ENCODE data around the gene MYO9A.
"Not testable (repeated sequence)": the region's sequence is repeated elsewhere in the genome, so short reads cannot be mapped to it uniquely, and the experiment has no call there.

MYO9A gene

GRCh38 chr15:72092691-72093090, 25.3 kb downstream of the MYO9A start:
- DNase-seq (ENCODE audit: low spot score), result no peak

DNA sequence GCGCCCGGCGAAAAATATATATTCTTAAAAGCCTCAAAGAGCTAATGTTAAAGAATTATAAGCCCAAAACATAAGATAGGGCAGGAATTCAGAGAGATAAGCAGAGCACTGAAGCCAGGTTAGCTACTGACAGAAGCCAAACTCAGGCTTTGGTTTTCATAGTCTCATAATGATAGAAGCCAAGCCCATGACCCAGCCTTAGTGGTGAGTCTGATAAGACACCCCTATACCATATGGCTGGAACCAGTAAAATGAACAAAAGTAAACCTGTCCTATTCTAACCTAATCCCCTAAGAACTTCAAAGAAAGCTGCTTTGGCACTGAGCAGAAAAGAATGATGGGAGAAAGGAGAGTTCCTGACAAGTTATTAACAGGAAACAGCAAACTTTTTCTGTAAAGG, 25.9 kb downstream of the MYO9A start:
- DNase-seq (ENCODE audit: low spot score), result no peak

- DNase-seq (ENCODE audit: low spot score), result no peak
Observed at GRCh38 chr15:72086920-72087648, 30.9 kb downstream of the MYO9A start.

DNA sequence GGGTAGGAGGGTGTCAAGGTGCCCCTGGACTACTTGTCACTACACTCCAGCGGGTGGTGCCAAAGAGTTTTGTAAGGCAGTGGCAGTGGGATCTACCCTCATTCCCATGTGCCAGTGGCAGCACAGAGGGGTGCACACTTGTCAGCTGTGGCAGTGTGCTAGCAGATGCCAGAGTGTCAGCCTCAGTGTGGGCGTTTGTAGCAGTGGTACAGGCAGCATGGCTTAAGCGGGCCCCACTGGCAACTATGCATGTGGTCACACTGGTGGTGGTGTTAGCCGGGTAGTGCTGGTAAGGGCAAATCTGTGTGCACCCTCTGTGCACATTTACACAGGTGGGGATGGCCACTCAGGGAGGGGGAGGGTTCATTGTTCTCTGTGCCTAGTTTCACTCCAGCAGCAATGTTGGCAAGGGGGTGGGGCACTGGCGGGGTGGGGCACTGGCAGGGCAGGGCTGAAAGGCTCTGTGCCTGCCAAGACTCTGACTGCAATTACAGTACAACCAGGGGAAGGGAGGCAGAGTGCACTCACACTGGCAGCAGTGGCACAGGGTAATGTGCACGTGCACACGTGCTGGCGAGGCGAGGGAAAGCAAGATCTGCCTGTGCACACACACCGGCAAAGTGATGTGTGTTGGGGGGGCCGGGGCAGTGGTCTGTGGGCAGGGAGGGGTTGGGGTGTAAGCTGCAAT, 31.8 kb downstream of the MYO9A start:
- no peak for DNase-seq (ENCODE audit: low spot score)

DNA sequence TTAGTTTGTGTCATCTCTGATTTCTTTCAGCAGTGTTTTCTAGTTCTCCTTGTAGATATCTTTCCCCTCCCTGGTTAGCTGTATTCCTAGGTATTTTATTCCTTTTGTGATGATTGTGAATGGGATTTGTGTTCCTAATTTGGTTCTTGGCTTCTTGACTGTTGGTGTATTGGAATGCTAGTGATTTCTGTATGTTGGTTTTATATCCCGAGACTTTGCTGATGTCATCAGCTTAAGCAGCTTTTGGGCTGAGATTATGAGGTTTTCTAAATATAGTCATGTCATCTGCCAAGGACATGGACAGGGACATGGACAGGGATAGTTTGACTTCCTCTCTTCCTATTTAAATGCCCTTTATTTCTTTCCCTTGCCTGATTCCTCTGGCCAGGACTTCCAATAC, 35.8 kb downstream of the MYO9A start:
- no peak for DNase-seq (ENCODE audit: low spot score)

GRCh38 chr15:72078887-72079286, 39.1 kb downstream of the MYO9A start:
- DNase-seq (ENCODE audit: low spot score), result no peak

DNA sequence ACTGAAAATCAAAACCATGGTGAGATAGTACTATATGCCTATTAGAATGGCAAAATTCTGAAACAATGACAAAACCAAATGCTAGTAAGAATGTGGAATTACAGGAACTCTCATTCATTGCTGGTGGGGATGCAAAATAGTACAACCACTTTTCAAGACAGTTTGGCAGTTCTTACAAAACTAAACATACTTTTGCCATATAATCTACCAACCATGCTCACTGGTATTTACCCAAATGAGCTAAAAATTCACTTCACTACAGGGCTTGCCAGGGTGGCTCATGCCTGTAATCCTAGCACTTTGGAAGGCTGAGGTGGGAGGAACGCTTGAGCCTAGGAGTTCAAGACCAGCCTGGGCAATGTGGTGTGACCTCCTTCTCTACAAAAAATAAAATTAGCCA, 40.0 kb downstream of the MYO9A start:
- no peak for DNase-seq (ENCODE audit: low spot score)

GRCh38 chr15:72074335-72075060, 43.5 kb downstream of the MYO9A start:
- DNase-seq (ENCODE audit: low spot score), result no peak

DNA sequence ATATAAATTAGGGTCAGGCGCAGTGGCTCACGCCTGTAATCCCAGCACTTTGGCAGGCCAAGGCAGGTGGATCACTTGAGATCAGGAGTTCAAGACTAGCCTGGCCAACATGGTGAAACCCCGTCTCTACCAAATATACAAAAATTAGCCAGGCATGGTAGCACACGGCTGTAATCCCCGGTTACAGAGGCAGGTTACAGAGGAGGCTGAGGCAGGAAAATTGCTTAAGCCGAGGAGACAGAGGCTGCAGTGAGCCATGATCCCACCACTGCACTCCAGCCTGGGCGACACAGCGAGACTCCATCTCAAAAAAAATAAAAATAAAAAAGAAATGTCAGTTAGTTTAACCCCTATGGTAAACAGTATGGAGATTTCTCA, 46.5 kb downstream of the MYO9A start:
- not testable (repeated sequence) for DNase-seq (ENCODE audit: low spot score)

GRCh38 chr15:72070817-72071447, 47.0 kb downstream of the MYO9A start:
- no peak for DNase-seq (ENCODE audit: low spot score)

- no peak for DNase-seq (ENCODE audit: low spot score)
Observed at GRCh38 chr15:72068856-72069255, 49.1 kb downstream of the MYO9A start.

- no peak for DNase-seq (ENCODE audit: low spot score)
Observed at GRCh38 chr15:72065801-72066200, 52.1 kb downstream of the MYO9A start.

DNA sequence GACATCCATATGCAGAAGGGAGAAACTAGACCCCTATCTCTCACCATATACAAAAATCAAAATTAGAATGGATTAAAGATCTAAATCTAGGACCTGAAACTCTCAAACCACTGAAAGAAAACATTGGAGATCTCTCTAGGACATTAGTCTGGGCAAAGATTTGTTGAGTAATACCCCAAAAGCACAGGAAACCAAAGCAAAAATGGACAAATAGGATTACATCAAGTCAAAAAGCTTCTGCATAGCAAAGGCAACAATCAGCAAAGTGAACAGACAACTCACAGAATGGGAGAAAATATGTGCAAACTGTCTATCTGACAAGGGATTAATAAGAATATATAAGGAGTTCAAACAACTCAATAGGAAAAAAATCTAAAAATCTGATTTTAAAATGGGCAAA, 54.8 kb downstream of the MYO9A start:
- DNase-seq (ENCODE audit: low spot score), result no peak

- no peak for DNase-seq (ENCODE audit: low spot score)
Observed at GRCh38 chr15:72062319-72062718, 55.6 kb downstream of the MYO9A start.

DNA sequence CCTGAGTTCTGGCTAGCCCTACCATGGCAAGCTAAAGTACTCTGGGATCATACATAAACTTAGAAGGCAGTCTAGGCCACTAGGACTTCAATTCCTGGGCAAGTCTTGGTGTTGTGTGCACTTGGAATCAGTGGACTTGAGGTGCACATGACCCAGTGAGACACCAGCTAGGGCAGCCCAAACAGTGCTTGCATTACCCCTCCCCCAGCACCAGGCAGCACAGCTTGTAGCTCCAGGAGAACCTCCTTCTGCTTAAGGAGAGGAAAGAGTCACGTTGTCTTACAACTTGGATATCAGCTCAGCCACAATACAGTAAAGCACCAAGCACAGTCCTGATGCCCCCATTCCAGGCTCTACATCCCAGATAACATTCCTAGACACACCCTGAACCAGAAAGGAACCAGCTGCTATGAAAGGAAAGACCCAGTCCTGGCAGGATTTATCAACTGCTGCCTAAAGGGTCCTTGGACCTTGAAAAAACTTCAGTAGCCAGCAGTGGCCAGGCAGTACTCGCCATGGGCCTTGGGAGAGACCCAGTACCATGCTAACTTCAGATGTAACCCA, 57.2 kb downstream of the MYO9A start:
- no peak for DNase-seq (ENCODE audit: low spot score)

- DNase-seq (ENCODE audit: low spot score), result no peak
Observed at GRCh38 chr15:72058585-72058984, 59.4 kb downstream of the MYO9A start.

DNA sequence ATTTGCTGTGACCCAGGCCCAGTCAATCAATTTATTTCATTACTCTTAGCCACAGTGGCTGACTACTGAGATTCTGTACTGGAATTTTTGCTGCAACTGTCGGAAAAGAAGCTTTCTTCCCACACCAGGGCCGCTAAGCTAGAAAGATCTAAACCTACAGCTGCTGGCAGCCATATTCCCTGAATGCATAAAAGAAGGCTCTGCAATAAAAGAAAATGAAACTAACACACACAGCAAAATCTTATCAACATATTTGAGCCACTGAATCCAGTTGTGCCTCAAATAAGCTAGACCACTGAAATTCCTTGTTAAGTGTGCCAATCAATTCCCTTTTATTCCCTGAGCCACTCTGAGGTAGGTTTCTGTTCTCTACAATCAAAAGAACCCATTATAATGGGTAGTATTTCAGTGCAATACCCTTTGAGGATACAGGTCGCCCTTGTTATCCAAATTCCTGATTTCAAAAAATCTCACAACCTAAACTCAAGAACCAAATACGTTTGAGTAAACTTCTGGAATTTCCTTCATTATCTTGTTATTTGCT, 60.3 kb downstream of the MYO9A start:
- no peak for DNase-seq (ENCODE audit: low spot score)

DNA sequence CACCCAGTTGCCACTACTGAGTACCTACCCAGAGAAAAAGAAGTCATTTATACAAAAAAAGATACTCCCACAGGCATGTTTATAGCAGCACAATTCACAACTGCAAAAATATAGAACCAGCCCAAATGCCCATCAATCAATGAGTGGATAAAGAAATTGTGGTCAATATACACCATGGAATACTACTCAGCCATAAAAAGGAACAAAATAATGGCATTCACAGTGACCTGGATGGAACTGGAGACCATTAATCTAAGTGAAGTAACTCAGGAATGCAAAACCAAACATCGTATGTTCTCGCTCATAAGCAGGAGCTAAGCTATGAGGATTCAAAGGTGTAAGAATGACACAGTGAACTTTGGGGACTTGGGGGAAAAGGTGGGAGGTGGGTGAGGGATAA, 61.7 kb downstream of the MYO9A start:
- DNase-seq (ENCODE audit: low spot score), result not testable (repeated sequence)

DNA sequence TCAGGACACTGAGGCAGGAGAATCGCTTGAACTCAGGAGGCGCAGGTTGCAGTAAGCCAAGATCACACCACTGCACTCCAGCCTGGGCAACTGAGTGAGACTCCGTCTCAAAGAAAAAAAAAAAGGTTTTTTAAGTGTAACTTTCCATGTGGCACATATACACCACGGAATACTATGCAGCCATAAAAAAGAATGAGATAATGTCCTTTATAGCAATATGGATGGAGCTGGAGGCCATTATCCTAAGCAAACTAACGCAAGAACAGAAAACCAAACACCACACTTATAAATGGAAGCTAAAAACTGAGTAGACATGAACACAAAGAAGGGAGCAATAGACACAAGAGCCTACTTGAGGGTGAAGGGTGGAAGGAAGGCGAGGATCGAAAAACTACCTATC, 64.7 kb downstream of the MYO9A start:
- DNase-seq (ENCODE audit: low spot score), result not testable (repeated sequence)

DNA sequence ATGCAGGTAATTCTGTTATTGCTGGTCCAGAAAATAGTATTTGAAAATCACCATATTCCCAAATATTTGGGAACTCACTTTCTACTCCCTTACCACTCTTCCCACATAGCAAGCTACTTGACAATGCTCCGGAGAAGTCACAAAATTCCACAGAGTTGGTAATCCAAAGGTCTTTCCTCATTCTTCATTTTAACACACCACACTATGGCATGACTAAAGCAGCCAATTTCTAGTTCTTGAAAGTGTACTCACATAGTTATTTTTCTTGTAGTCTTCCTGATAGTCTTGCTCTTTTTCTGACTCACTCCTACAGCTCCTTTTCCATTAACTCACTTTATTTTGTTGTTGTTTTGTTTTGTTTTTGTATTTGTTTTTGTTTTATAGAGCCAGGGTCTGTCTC, 67.2 kb downstream of the MYO9A start:
- DNase-seq (ENCODE audit: low spot score), result no peak

- DNase-seq (ENCODE audit: low spot score), result no peak
Observed at GRCh38 chr15:72047020-72047419, 70.9 kb downstream of the MYO9A start.

DNA sequence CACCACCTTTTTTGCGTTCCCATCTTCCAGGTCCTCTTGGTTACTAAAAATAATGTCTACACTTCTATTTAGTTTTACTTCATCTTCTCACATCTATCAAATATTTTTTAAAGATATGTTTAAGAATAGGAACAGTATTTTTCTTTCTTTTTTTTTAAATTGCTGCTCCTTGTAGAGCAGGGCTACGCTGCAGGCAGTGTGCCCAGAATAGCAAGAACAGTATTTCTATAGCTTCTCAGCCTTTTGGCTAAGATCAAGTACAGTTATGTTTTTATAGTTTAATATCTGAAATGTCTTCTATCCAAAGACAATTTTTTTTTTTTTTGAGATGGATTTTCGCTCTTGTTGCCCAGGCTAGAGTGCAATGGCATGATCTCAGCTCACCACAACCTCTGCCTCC, 73.0 kb downstream of the MYO9A start:
- no peak for DNase-seq (ENCODE audit: low spot score)

Data from hepatic stellate cell (primary cell).